Measurements from ENCODE around the gene CMTM3. TPM values are rescaled to one million over a fixed set of nuclear protein-coding genes. Genes with fewer than 3 reads are reported as not detected.

Gene CMTM3
- total and polyA plus RNA-seq, 10 donors = 16.2 to 53.1 (median 39.1) TPM

GRCh38 chr16:66639091-66639885 is 34.8 kb downstream of the CMTM3 start:
- no peak overlapping the region for H3K4me3 ChIP-seq
- H3K9me3 ChIP-seq = no peaks in the 10 kb centered on the region
- H3K27ac ChIP-seq = no peak overlapping the region
- H3K36me3 ChIP-seq = peaks cover 0 to 11% (median 0%) of the 10 kb centered on the region in 6 donors
- 87 to 96% (median 91%) methylated on average over 6 of the region's 6 CpGs for WGBS, 5 donors
- no peaks in the 10 kb centered on the region for H3K4me1 ChIP-seq
- intact Hi-C loops (cut with DNase I; ENCODE audit: low total_unique reads) = no loop called here
- TF ChIP-seq POLR2A (IDR thresholded peaks at IDR 0.05) (no peak), POLR2AphosphoS5 (IDR thresholded peaks at IDR 0.05) (no peak), CTCF (IDR thresholded peaks at IDR 0.05 in 8 of 11, conservative IDR thresholded peaks at IDR 0.05 in 3 of 11) (no peak)
- no peak for DNase-seq
- H3K27me3 ChIP-seq (replicated peaks in 1 of 7) = no peaks in the 10 kb centered on the region

GRCh38 chr16:66640724-66641314 is 36.3 kb downstream of the CMTM3 start:
- DNase-seq = no peak
- Histone ChIP-seq H3K4me1 (no peaks in the 10 kb centered on the region), H3K27ac (no peak overlapping the region), H3K9me3 (no peaks in the 10 kb centered on the region), H3K36me3 (peaks cover 0 to 4% (median 0%) of the 10 kb centered on the region in 6 donors), H3K4me3 (no peak overlapping the region), H3K27me3 (replicated peaks in 1 of 7) (no peaks in the 10 kb centered on the region)
- 87 to 90% (median 89%) methylated on average over 3 of the region's 3 CpGs for WGBS, 5 donors
- intact Hi-C loops (cut with DNase I; ENCODE audit: low total_unique reads) = no loop called here
- TF ChIP-seq POLR2A (IDR thresholded peaks at IDR 0.05) (no peak), POLR2AphosphoS5 (IDR thresholded peaks at IDR 0.05) (no peak), CTCF (IDR thresholded peaks at IDR 0.05 in 8 of 11, conservative IDR thresholded peaks at IDR 0.05 in 3 of 11) (no peak)

DNA sequence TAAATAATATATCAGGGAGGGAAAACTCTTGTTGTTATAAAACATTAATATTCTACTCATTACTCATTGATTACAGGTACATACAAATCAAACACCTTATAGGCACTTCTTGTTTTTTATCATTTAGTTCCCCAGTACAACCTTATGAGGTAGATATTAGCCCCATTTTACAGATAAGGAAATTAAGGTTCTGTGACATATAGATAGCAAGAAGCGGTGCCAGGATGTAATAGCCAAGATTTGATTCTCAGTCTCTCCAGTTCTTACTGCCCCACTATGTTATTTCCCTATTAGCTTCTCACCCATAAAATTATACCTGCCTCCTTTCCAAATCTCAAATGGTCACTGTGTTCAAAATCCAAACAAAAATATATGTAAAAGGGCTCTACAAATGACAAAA is 36.9 kb downstream of the CMTM3 start:
- intact Hi-C loops (cut with DNase I; ENCODE audit: low total_unique reads) = no loop called here

More for the DNA sequence above, 36.9 kb downstream of the CMTM3 start:
- H3K4me3 ChIP-seq = no peak overlapping the region
- WGBS, 5 donors = 92 to 97% (median 93%) methylated on average over 1 of the region's 1 CpG
- TF ChIP-seq POLR2AphosphoS5 (IDR thresholded peaks at IDR 0.05) (no peak), POLR2A (IDR thresholded peaks at IDR 0.05) (no peak), CTCF (IDR thresholded peaks at IDR 0.05 in 8 of 11, conservative IDR thresholded peaks at IDR 0.05 in 3 of 11) (no peak)
- H3K27ac ChIP-seq = no peak overlapping the region
- no peaks in the 10 kb centered on the region for H3K4me1 ChIP-seq
- no peaks in the 10 kb centered on the region for H3K27me3 ChIP-seq (replicated peaks in 1 of 7)
- H3K36me3 ChIP-seq = peaks cover 0 to under 1% (median 0%) of the 10 kb centered on the region in 6 donors
- DNase-seq = no peak
- H3K9me3 ChIP-seq = no peaks in the 10 kb centered on the region
